ENCODE results near the gene IGSF11. TPM values are rescaled to one million over a fixed set of nuclear protein-coding genes. Genes with fewer than 3 reads are reported as not detected.

The IGSF11 gene
- total RNA-seq, 1 donor from 2014 or later: 0.39 TPM

- Histone ChIP-seq H4K20me1 (ENCODE audit: insufficient read depth, low read length) (no peaks in the 10 kb centered on the region), H3K27me3 (ENCODE audit: insufficient read depth, low read length) (no peaks in the 10 kb centered on the region), H3K9ac (ENCODE audit: low read length) (no peak overlapping the region), H3K27ac (ENCODE audit: low read depth, low read length) (no peak overlapping the region), H3K9me3 (ENCODE audit: insufficient read depth, low read depth, low read length) (no peaks in the 10 kb centered on the region), H3K4me1 (ENCODE audit: insufficient read depth, low read length) (no peaks in the 10 kb centered on the region), H2AFZ (ENCODE audit: low read depth, low read length) (no peak overlapping the region), H3K79me2 (ENCODE audit: insufficient read depth, low read length) (no peaks in the 10 kb centered on the region), H3K36me3 (ENCODE audit: insufficient read depth, low read length) (no peaks in the 10 kb centered on the region), H3K4me3 (ENCODE audit: insufficient read depth, low read depth, low read length) (no peak overlapping the region), H3K4me2 (ENCODE audit: low read length) (no peak overlapping the region)
- Mint-ChIP-seq H3K4me1 (ENCODE audit: low read depth, unreplicated experiment) (peaks cover 4% of the 10 kb centered on the region), H3K27ac (ENCODE audit: unreplicated experiment) (no peak overlapping the region), H3K27me3 (ENCODE audit: low read depth, unreplicated experiment) (no peaks in the 10 kb centered on the region), H3K4me3 (ENCODE audit: unreplicated experiment) (no peak overlapping the region), H3K9me3 (ENCODE audit: unreplicated experiment) (no peaks in the 10 kb centered on the region), H3K36me3 (ENCODE audit: low read depth, unreplicated experiment) (no peaks in the 10 kb centered on the region)
- DNase-seq (ENCODE audit: low read depth): no peak
- TF ChIP-seq CTCF (IDR thresholded peaks at IDR 0.05; ENCODE audit: insufficient read depth, low read depth, low read length): no peak
- TF ChIP-seq EZH2 (IDR thresholded peaks at IDR 0.05; ENCODE audit: insufficient read depth, low read length): no peak
- no peak for FAIRE-seq
These were observed 60.1 kb downstream of the IGSF11 start for GRCh38 chr3:118974356-118975097.

- Mint-ChIP-seq H3K4me1 (ENCODE audit: low read depth, unreplicated experiment) (peaks cover 6% of the 10 kb centered on the region), H3K36me3 (ENCODE audit: low read depth, unreplicated experiment) (no peaks in the 10 kb centered on the region), H3K9me3 (ENCODE audit: unreplicated experiment) (no peaks in the 10 kb centered on the region), H3K4me3 (ENCODE audit: unreplicated experiment) (no peak overlapping the region), H3K27ac (ENCODE audit: unreplicated experiment) (no peak overlapping the region), H3K27me3 (ENCODE audit: low read depth, unreplicated experiment) (no peaks in the 10 kb centered on the region)
- Histone ChIP-seq H3K9me3 (ENCODE audit: insufficient read depth, low read depth, low read length) (no peaks in the 10 kb centered on the region), H3K79me2 (ENCODE audit: insufficient read depth, low read length) (no peaks in the 10 kb centered on the region), H3K4me2 (ENCODE audit: low read length) (no peak overlapping the region), H3K36me3 (ENCODE audit: insufficient read depth, low read length) (no peaks in the 10 kb centered on the region), H3K4me1 (ENCODE audit: insufficient read depth, low read length) (no peaks in the 10 kb centered on the region), H2AFZ (ENCODE audit: low read depth, low read length) (no peak overlapping the region), H3K27ac (ENCODE audit: low read depth, low read length) (no peak overlapping the region), H4K20me1 (ENCODE audit: insufficient read depth, low read length) (no peaks in the 10 kb centered on the region), H3K4me3 (ENCODE audit: insufficient read depth, low read depth, low read length) (no peak overlapping the region), H3K27me3 (ENCODE audit: insufficient read depth, low read length) (no peaks in the 10 kb centered on the region), H3K9ac (ENCODE audit: low read length) (no peak overlapping the region)
- TF ChIP-seq CTCF (IDR thresholded peaks at IDR 0.05; ENCODE audit: insufficient read depth, low read depth, low read length) (no peak), EZH2 (IDR thresholded peaks at IDR 0.05; ENCODE audit: insufficient read depth, low read length) (no peak)
- DNase-seq (ENCODE audit: low read depth): no peak
- no peak for FAIRE-seq
These were observed 61.6 kb downstream of the IGSF11 start for GRCh38 chr3:118973050-118973449.

- Histone ChIP-seq H3K9me3 (ENCODE audit: insufficient read depth, low read depth, low read length) (no peaks in the 10 kb centered on the region), H3K4me2 (ENCODE audit: low read length) (no peak overlapping the region), H3K9ac (ENCODE audit: low read length) (no peak overlapping the region), H3K4me3 (ENCODE audit: insufficient read depth, low read depth, low read length) (no peak overlapping the region), H3K79me2 (ENCODE audit: insufficient read depth, low read length) (no peaks in the 10 kb centered on the region), H3K4me1 (ENCODE audit: insufficient read depth, low read length) (no peaks in the 10 kb centered on the region), H4K20me1 (ENCODE audit: insufficient read depth, low read length) (no peaks in the 10 kb centered on the region), H3K36me3 (ENCODE audit: insufficient read depth, low read length) (no peaks in the 10 kb centered on the region), H3K27me3 (ENCODE audit: insufficient read depth, low read length) (no peaks in the 10 kb centered on the region), H2AFZ (ENCODE audit: low read depth, low read length) (no peak overlapping the region), H3K27ac (ENCODE audit: low read depth, low read length) (no peak overlapping the region)
- TF ChIP-seq EZH2 (IDR thresholded peaks at IDR 0.05; ENCODE audit: insufficient read depth, low read length) (no peak), CTCF (IDR thresholded peaks at IDR 0.05; ENCODE audit: insufficient read depth, low read depth, low read length) (no peak)
- DNase-seq (ENCODE audit: low read depth): no peak
- Mint-ChIP-seq H3K4me1 (ENCODE audit: low read depth, unreplicated experiment) (peaks cover 2% of the 10 kb centered on the region), H3K4me3 (ENCODE audit: unreplicated experiment) (no peak overlapping the region), H3K27ac (ENCODE audit: unreplicated experiment) (no peak overlapping the region), H3K36me3 (ENCODE audit: low read depth, unreplicated experiment) (no peaks in the 10 kb centered on the region), H3K27me3 (ENCODE audit: low read depth, unreplicated experiment) (no peaks in the 10 kb centered on the region), H3K9me3 (ENCODE audit: unreplicated experiment) (no peaks in the 10 kb centered on the region)
- no peak for FAIRE-seq
These were observed 63.8 kb downstream of the IGSF11 start for GRCh38 chr3:118970819-118971218.
